Endothelial cell of umbilical vein (primary cell): ENCODE data around the gene CCDC80. TPM values are rescaled to one million over a fixed set of nuclear protein-coding genes. Genes with fewer than 3 reads are reported as not detected.

Source experiments
- BruUV-seq: library from RNA; stranded (reverse); fragments of 400-500 nt; replicated peaks from 2 replicates; lab custom pipeline; 2021; lab: Mats Ljungman, UMichigan
- CTCF ChIA-PET: fragments of 300-600, 350-600 bp; sonication (Branson Sonifier 250); formaldehyde crosslinking; loops from one replicate; lab custom pipeline; 2021; ENCODE audit warnings: antibody characterized with exemption, inconsistent platforms; lab: Charles Lee
- POLR2A ChIA-PET: fragments of 300-600, 350-600 bp; sonication (Branson Sonifier 250); formaldehyde crosslinking; loops from one replicate; lab custom pipeline; 2021; ENCODE audit warnings: antibody characterized with exemption, inconsistent platforms; lab: Charles Lee
- DNase-seq: peaks from one replicate; pipeline ENCODE4 v3.0.0-alpha.2; 2011; ENCODE audit warnings: low read depth, low spot score
- FAIRE-seq: peaks from 2 replicates; lab custom pipeline; 2011; peaks lifted over from hg19 to GRCh38; lab: Jason Lieb, UNC
- H2AFZ ChIP-seq: 2 replicates; pipeline ENCODE4 v1.6.0; 2012; ENCODE audit warnings: low read depth, low read length, control low read depth, inconsistent platforms
- H3K27ac ChIP-seq: 2 replicates; pipeline ENCODE4 v1.5.1; 2011; ENCODE audit warnings: low read depth, mild to moderate bottlenecking, control low read depth, low read length, moderate library complexity; ENCODE audit not compliant: insufficient read depth
- H3K27me3 ChIP-seq, 2 experiments: 2 replicates each; pipeline versions ENCODE4 v1.6.0 to v1.6.1; 2011; ENCODE audit warnings: low read length in 2 of 2, mixed read lengths in 1 of 2; ENCODE audit not compliant: control insufficient read depth in 2 of 2, insufficient read depth in 2 of 2
- H3K36me3 ChIP-seq, 2 experiments: 2 replicates in 1 of 2; 3 replicates in 1 of 2; pipeline ENCODE4 v1.5.1; 2011; ENCODE audit warnings: low read length in 2 of 2, mild to moderate bottlenecking in 1 of 2, moderate library complexity in 1 of 2; ENCODE audit not compliant: control insufficient read depth in 2 of 2, insufficient read depth in 2 of 2; ENCODE audit errors: extremely low read depth in 1 of 2
- H3K4me1 ChIP-seq: 3 replicates; pipeline ENCODE4 v1.5.1; 2011; ENCODE audit warnings: mild to moderate bottlenecking, low read length; ENCODE audit not compliant: control insufficient read depth, insufficient read depth; ENCODE audit errors: extremely low read depth
- H3K4me2 ChIP-seq: 2 replicates; pipeline ENCODE4 v1.6.1; 2011; ENCODE audit warnings: low read length, control low read depth, mixed read lengths; ENCODE audit not compliant: insufficient read depth
- H3K4me3 ChIP-seq, 3 experiments: fragments of 200-600 bp in 1 of 3; sonication (generic), shearing (Covaris generic) in 1 of 3; replicated peaks in 1 of 3; 2 replicates each; pipeline ENCODE4 v1.5.1; 2011 to 2016; ENCODE audit warnings: control low read depth in 3 of 3, low read length in 3 of 3, mild to moderate bottlenecking in 2 of 3, inconsistent platforms in 1 of 3, low read depth in 1 of 3, moderate library complexity in 1 of 3; ENCODE audit not compliant: insufficient read depth in 1 of 3
- H3K79me2 ChIP-seq: 2 replicates; pipeline ENCODE4 v1.6.0; 2012; ENCODE audit warnings: low read length, inconsistent platforms; ENCODE audit not compliant: control insufficient read depth, insufficient read depth
- H3K9ac ChIP-seq: replicated peaks from 2 replicates; pipeline ENCODE3; 2011; ENCODE audit warnings: low read length, control low read depth; ENCODE audit not compliant: insufficient read depth; ENCODE audit errors: extremely low read depth
- H3K9me1 ChIP-seq: replicated peaks from 3 replicates; pipeline ENCODE4 v1.6.0; 2011; ENCODE audit warnings: mild to moderate bottlenecking, low read length; ENCODE audit not compliant: control insufficient read depth, insufficient read depth; ENCODE audit errors: extremely low read depth
- H3K9me3 ChIP-seq: replicated peaks from 2 replicates; pipeline ENCODE4 v1.5.1; 2012; ENCODE audit warnings: low read length, inconsistent platforms; ENCODE audit not compliant: control insufficient read depth, insufficient read depth
- H4K20me1 ChIP-seq: replicated peaks from 2 replicates; pipeline ENCODE3; 2011; ENCODE audit warnings: mild to moderate bottlenecking, low read length; ENCODE audit not compliant: control insufficient read depth, insufficient read depth; ENCODE audit errors: extremely low read depth
- CTCF ChIP-seq, 2 donors: IDR thresholded peaks; 1 replicate in 1 of 2; 2 replicates in 1 of 2; pipeline ENCODE4 v1.5.1; 2011; ENCODE audit warnings: low read length in 2 of 2, mild to moderate bottlenecking in 2 of 2, moderate library complexity in 2 of 2, control low read depth in 1 of 2, inconsistent platforms in 1 of 2, low read depth in 1 of 2; ENCODE audit not compliant: insufficient read depth in 1 of 2; ENCODE audit errors: extremely low read depth in 1 of 2
- EZH2 ChIP-seq: IDR thresholded peaks from 2 replicates; pipeline ENCODE4 v1.6.1; 2012; ENCODE audit warnings: borderline replicate concordance, low read depth, mild to moderate bottlenecking, moderate library complexity, low read length, inconsistent platforms; ENCODE audit not compliant: severe bottlenecking
- JUN ChIP-seq: IDR thresholded peaks from 2 replicates; pipeline ENCODE4 v1.6.1; 2011; ENCODE audit warnings: borderline replicate concordance, low read depth; ENCODE audit not compliant: insufficient read length, insufficient read depth
- MYC ChIP-seq: IDR thresholded peaks from one replicate; pipeline ENCODE4 v1.6.1; 2011; ENCODE audit warnings: mild to moderate bottlenecking, low read depth, low read length
- POLR2A ChIP-seq: IDR thresholded peaks from 2 replicates; pipeline ENCODE4 v1.6.1; 2012; ENCODE audit warnings: low read depth, mild to moderate bottlenecking, control low read depth, low read length
- dilution Hi-C: fragments of 300-500 bp; cut with MboI; formaldehyde crosslinking; loops from one replicate; pipeline ENCODE4 v1.15.0; 2019; ENCODE audit warnings: low sequenced_read_pairs; ENCODE audit not compliant: extremely low pct_ligation_motif_present
- intact Hi-C: fragments of 100-400 bp; cut with micrococcal nuclease; formaldehyde crosslinking; loops from one replicate; pipeline ENCODE4 v1.10.0; 2022
- polyA plus RNA-seq, 4 experiments: library from polyadenylated mRNA; depleted of rRNA in 3 of 4; stranded (reverse) in 3 of 4; unstranded in 1 of 4; fragments of >200 nt; gene quantifications; 2 replicates each; pipeline versions ENCODE4 v1.2.1 to v1.2.3, GENCODE V29; 2011 to 2012; ENCODE audit warnings: missing spikeins in 1 of 4
- total RNA-seq: library from RNA; stranded (reverse); gene quantifications from 2 replicates; pipeline ENCODE4 v1.2.3, GENCODE V29; 2021

Gene CCDC80
- total and polyA plus RNA-seq, 2 donors (not counting 3 experiments of a cell fraction or from before 2014, with no cell fraction given) = 28.4 to 77.2 TPM

- H4K20me1 ChIP-seq = no peaks in the 10 kb centered on the region
- H3K4me1 ChIP-seq = peaks cover 47% of the 10 kb centered on the region
- FAIRE-seq = peak; percentile 83
- ChIA-PET POLR2A (interaction anchor here (1.1 to 2.3 kb wide), 2 partner anchors 11 to 13 kb away, joined by 4 to 11 read pairs; no protein-coding TSS in a partner anchor), CTCF (interaction anchor here (0.6 to 2.6 kb wide), 9 partner anchors 9 to 45 kb away, joined by 3 to 11 read pairs (median 5); no protein-coding TSS in a partner anchor)
- H3K9me3 ChIP-seq = no peaks in the 10 kb centered on the region
- dilution Hi-C loops (no loop called here), intact Hi-C loops (loop anchor here (1.0 kb wide), 1 partner anchor 23 kb away; no protein-coding TSS in a partner anchor)
- no peaks in the 10 kb centered on the region for H3K36me3 ChIP-seq
- H3K79me2 ChIP-seq = no peaks in the 10 kb centered on the region
- H3K4me2 ChIP-seq = peak overlapping the region; percentile 37
- no peak overlapping the region for H2AFZ ChIP-seq
- no peaks in the 10 kb centered on the region for H3K9me1 ChIP-seq
- no peak overlapping the region for H3K4me3 ChIP-seq
- H3K27me3 ChIP-seq = no peaks in the 10 kb centered on the region
- peak overlapping the region; percentile 16 for H3K9ac ChIP-seq
- DNase-seq = peak; percentile 81
- TF ChIP-seq JUN (peak; percentile 9), CTCF (IDR thresholded peaks at IDR 0.05; ENCODE audit: extremely low read depth in 1 of 2, insufficient read depth in 1 of 2, low read depth in 1 of 2, low read length in 2 of 2) (no peak)
- peak overlapping the region; percentile 57 for H3K27ac ChIP-seq
- BruUV-seq = no TSS peak
Observed at GRCh38 chr3:112627919-112628466, 12.9 kb downstream of the CCDC80 start.

- FAIRE-seq = no peak
- no peak for TF ChIP-seq EZH2
- TF ChIP-seq CTCF (IDR thresholded peaks at IDR 0.05; ENCODE audit: extremely low read depth in 1 of 2, insufficient read depth in 1 of 2, low read depth in 1 of 2, low read length in 2 of 2) = no peak
- no peak for TF ChIP-seq POLR2A
- TF ChIP-seq MYC = no peak
- Histone ChIP-seq H3K4me1 (peaks cover 42% of the 10 kb centered on the region), H3K4me3 (no peak overlapping the region), H3K79me2 (no peaks in the 10 kb centered on the region), H3K36me3 (no peaks in the 10 kb centered on the region), H3K4me2 (no peak overlapping the region), H3K9me3 (no peaks in the 10 kb centered on the region), H3K27me3 (no peaks in the 10 kb centered on the region), H3K27ac (peak overlapping the region; percentile 57), H3K9me1 (no peaks in the 10 kb centered on the region), H4K20me1 (no peaks in the 10 kb centered on the region), H3K9ac (peak overlapping the region; percentile 16), H2AFZ (no peak overlapping the region)
- intact Hi-C loops (no loop called here), dilution Hi-C loops (no loop called here)
- ChIA-PET POLR2A (interaction anchor here (1.1 to 2.3 kb wide), 2 partner anchors 12 to 14 kb away, joined by 4 to 11 read pairs; no protein-coding TSS in a partner anchor), CTCF (interaction anchor here (0.8 to 2.6 kb wide), 8 partner anchors 10 to 45 kb away, joined by 3 to 11 read pairs (median 4); no protein-coding TSS in a partner anchor)
- no TSS peak for BruUV-seq
- DNase-seq = no peak
Observed at GRCh38 chr3:112627419-112627818, 13.5 kb downstream of the CCDC80 start.
